ENCODE measurements around the gene LRRC25.
"Not testable (repeated sequence)": the region's sequence is repeated elsewhere in the genome, so short reads cannot be mapped to it uniquely, and the experiment has no call there.

LRRC25 gene

GRCh38 chr19:18424122-18424889 is 26.9 kb upstream of the LRRC25 start:
- FAIRE-seq, result no peak

- no peak for FAIRE-seq
These were observed 26.0 kb upstream of the LRRC25 start for GRCh38 chr19:18423258-18424020.

GRCh38 chr19:18422530-18423191 is 25.2 kb upstream of the LRRC25 start:
- FAIRE-seq, result no peak

GRCh38 chr19:18421371-18421959 is 24.0 kb upstream of the LRRC25 start:
- FAIRE-seq, result no peak

- FAIRE-seq, result no peak
These were observed 23.5 kb upstream of the LRRC25 start for GRCh38 chr19:18420930-18421329.

- no peak for FAIRE-seq
These were observed 22.5 kb upstream of the LRRC25 start for GRCh38 chr19:18419699-18420460.

- FAIRE-seq, result no peak
These were observed 21.8 kb upstream of the LRRC25 start, which contains the start of gene SSBP4 for GRCh38 chr19:18419195-18419698. Gene SSBP4, plus strand, starts transcription at chr19:18419398. Its CDS starts 251 bp downstream, at chr19:18419649.

- FAIRE-seq, result no peak
These were observed 21.2 kb upstream of the LRRC25 start for GRCh38 chr19:18418483-18419194.

GRCh38 chr19:18418029-18418482 is 20.6 kb upstream of the LRRC25 start:
- no peak for FAIRE-seq

- FAIRE-seq, result no peak
These were observed 20.0 kb upstream of the LRRC25 start for GRCh38 chr19:18417250-18418028.

GRCh38 chr19:18416778-18417249 is 19.4 kb upstream of the LRRC25 start:
- FAIRE-seq, result no peak

GRCh38 chr19:18415178-18415867 is 17.9 kb upstream of the LRRC25 start:
- no peak for FAIRE-seq

GRCh38 chr19:18414504-18415177 is 17.2 kb upstream of the LRRC25 start:
- no peak for FAIRE-seq

GRCh38 chr19:18412610-18413239 is 15.3 kb upstream of the LRRC25 start:
- FAIRE-seq, result no peak

- no peak for FAIRE-seq
These were observed 10.6 kb upstream of the LRRC25 start for GRCh38 chr19:18408053-18408476.

- no peak for FAIRE-seq
These were observed 9.3 kb upstream of the LRRC25 start for GRCh38 chr19:18406749-18407148.

- not testable (repeated sequence) for FAIRE-seq
These were observed 8.3 kb upstream of the LRRC25 start for GRCh38 chr19:18405754-18406153.

- not testable (repeated sequence) for FAIRE-seq
These were observed 5.2 kb upstream of the LRRC25 start for GRCh38 chr19:18402455-18403248.

Data from islet of Langerhans (tissue), 1 donor.